GM12878 (cell line): ENCODE measurements around the gene MAST3. TPM values are rescaled to one million over a fixed set of nuclear protein-coding genes. Genes with fewer than 3 reads are reported as not detected.

Source experiments
- ATAC-seq: fragments of 200-7000 bp; cut with Tn5 transposase; 3 replicates; pipeline ENCODE4 v1.9.1; 2020; ENCODE audit warnings: mild to moderate bottlenecking, moderate library complexity
- BruUV-seq: library from RNA; stranded (reverse); fragments of 400-500 nt; replicated peaks from 2 replicates; lab custom pipeline; 2021; lab: Mats Ljungman, UMichigan
- CTCF ChIA-PET: fragments of 300-600 bp; sonication (Branson Sonifier 250); formaldehyde crosslinking; extraction: SDS; loops from one replicate; lab custom pipeline; 2021; ENCODE audit warnings: inconsistent platforms; lab: Yijun Ruan, JAX
- POLR2A ChIA-PET: fragments of 350-600 bp; formaldehyde crosslinking; extraction: SDS; loops from one replicate; lab custom pipeline; 2021; ENCODE audit warnings: inconsistent platforms; lab: Charles Lee
- RAD21 ChIA-PET: fragments of 300-600 bp; sonication (Branson Sonifier 250); formaldehyde crosslinking; loops from one replicate; lab custom pipeline; 2023; ENCODE audit warnings: antibody characterized with exemption; ENCODE audit not compliant: unreplicated experiment; lab: Charles Lee
- SMC1A ChIA-PET: fragments of 300-600 bp; sonication (Branson Sonifier 250); formaldehyde crosslinking; loops from one replicate; lab custom pipeline; 2023; ENCODE audit not compliant: unreplicated experiment, uncharacterized antibody; lab: Charles Lee
- DNase-seq: peaks from one replicate; pipeline ENCODE4 v3.0.0-alpha.2; 2011; ENCODE audit warnings: low read depth, low spot score
- FAIRE-seq: peaks from 3 replicates; lab custom pipeline; 2011; peaks lifted over from hg19 to GRCh38; lab: Jason Lieb, UNC
- H2AFZ ChIP-seq: 2 replicates; pipeline ENCODE4 v1.6.0; 2011; ENCODE audit warnings: low read depth, low read length, control low read depth; ENCODE audit not compliant: control insufficient read depth
- H3K27ac ChIP-seq: 2 replicates; pipeline ENCODE4 v1.5.1; 2011; ENCODE audit warnings: control low read depth; ENCODE audit not compliant: control insufficient read depth, insufficient read depth
- H3K27me3 ChIP-seq, 2 experiments: replicated peaks in 1 of 2; 2 replicates each; pipeline versions ENCODE4 v1.6.0 to v1.6.1; 2011; ENCODE audit warnings: low read length in 1 of 2; ENCODE audit not compliant: control insufficient read depth in 2 of 2, insufficient read depth in 2 of 2
- H3K36me3 ChIP-seq, 2 experiments: 2 replicates each; pipeline ENCODE4 v1.5.1; 2011; ENCODE audit warnings: low read length in 1 of 2; ENCODE audit not compliant: control insufficient read depth in 2 of 2, insufficient read depth in 2 of 2
- H3K4me1 ChIP-seq: 2 replicates; pipeline ENCODE4 v1.6.1; 2011; ENCODE audit warnings: mild to moderate bottlenecking, low read length, moderate library complexity, mixed read lengths; ENCODE audit not compliant: control insufficient read depth, insufficient read depth
- H3K4me2 ChIP-seq: 2 replicates; pipeline ENCODE4 v1.6.0; 2011; ENCODE audit warnings: control low read depth; ENCODE audit not compliant: control insufficient read depth, insufficient read depth
- H3K4me3 ChIP-seq: fragments of 200-600 bp; sonication (generic); 2 replicates; pipeline ENCODE4 v1.5.1; 2016
- H3K79me2 ChIP-seq: 2 replicates; pipeline ENCODE4 v1.6.0; 2011; ENCODE audit warnings: low read length; ENCODE audit not compliant: control insufficient read depth, insufficient read depth
- H3K9ac ChIP-seq: 2 replicates; pipeline ENCODE4 v1.8.0; 2011; ENCODE audit warnings: low read length, control low read depth, mixed read lengths; ENCODE audit not compliant: control insufficient read depth, insufficient read depth
- H3K9me3 ChIP-seq: replicated peaks from 3 replicates; pipeline ENCODE4 v1.5.1; 2011; ENCODE audit warnings: mild to moderate bottlenecking, low read length; ENCODE audit not compliant: control insufficient read depth, insufficient read depth
- H4K20me1 ChIP-seq: 2 replicates; pipeline ENCODE4 v1.6.0; 2011; ENCODE audit not compliant: control insufficient read depth, insufficient read depth
- FOXK2 ChIP-seq: fragments of 450-650 bp; IDR thresholded peaks from 2 replicates; pipeline ENCODE4 v1.6.1; 2017; ENCODE audit warnings: mild to moderate bottlenecking, moderate library complexity
- IKZF1 ChIP-seq: fragments of 450-650 bp; conservative IDR thresholded peaks from 2 replicates; pipeline ENCODE4 v1.6.1; 2017; ENCODE audit warnings: antibody characterized with exemption, mild to moderate bottlenecking
- IKZF2 ChIP-seq, 2 experiments: fragments of 450-650 bp; IDR thresholded peaks; 2 replicates each; pipeline ENCODE4 v1.6.1; 2017; ENCODE audit warnings: mild to moderate bottlenecking in 2 of 2, moderate library complexity in 2 of 2
- RAD21 ChIP-seq: IDR thresholded peaks from 2 replicates; pipeline ENCODE4 v1.6.1; 2011; ENCODE audit warnings: mild to moderate bottlenecking, low read depth, low read length, moderate library complexity; ENCODE audit not compliant: insufficient read depth
- RCOR1 ChIP-seq: conservative IDR thresholded peaks from 2 replicates; pipeline ENCODE4 v1.6.1; 2012; ENCODE audit warnings: low read depth, low read length, improper control_type of control experiment
- SMARCA5 ChIP-seq: fragments of 450-650 bp; IDR thresholded peaks from 2 replicates; pipeline ENCODE4 v1.6.1; 2017; ENCODE audit warnings: mild to moderate bottlenecking
- SMC3 ChIP-seq: IDR thresholded peaks from 2 replicates; pipeline ENCODE4 v1.6.1; 2011; ENCODE audit warnings: low read length, improper control_type of control experiment, borderline replicate concordance
- SUPT20H ChIP-seq: IDR thresholded peaks from 2 replicates; pipeline ENCODE4 v1.6.1; 2011; ENCODE audit warnings: low read depth, mild to moderate bottlenecking, low read length, moderate library complexity, borderline replicate concordance; ENCODE audit not compliant: control insufficient read depth
- ZNF217 ChIP-seq: fragments of 450-650 bp; IDR thresholded peaks from 2 replicates; pipeline ENCODE4 v1.6.1; 2017; ENCODE audit warnings: antibody characterized with exemption, mild to moderate bottlenecking
- WGBS: methylation state at CpG from one replicate; pipeline ENCODE4 v1.1.6; 2016; ENCODE audit warnings: low lambda C conversion rate; ENCODE audit not compliant: insufficient replicate concordance, insufficient coverage; ENCODE audit errors: missing lambda C conversion rate; 5-methylcytosine and 5-hydroxymethylcytosine counted together
- in situ Hi-C: fragments of 300-500 bp; cut with MboI; formaldehyde crosslinking; loops from 9 replicates; pipeline ENCODE4 v1.14.3; 2018; ENCODE audit warnings: mixed read lengths
- intact Hi-C: fragments of 100-400 bp; cut with micrococcal nuclease; formaldehyde crosslinking; loops from one replicate; pipeline ENCODE4 v1.14.2; 2022; ENCODE audit not compliant: unreplicated experiment
- polyA plus RNA-seq, 11 experiments: library from polyadenylated mRNA; depleted of rRNA in 4 of 11; unstranded in 6 of 11; stranded (reverse) in 5 of 11; fragments of >200 nt; fragmentation: Nextera tagmentation in 4 of 11; fragmentation: Illumina TruSeq in 1 of 11; extraction: Ambion mirVana in 4 of 11; extraction: Trizol in 1 of 11; gene quantifications; 1 replicate in 1 of 11; 2 replicates in 10 of 11; pipeline versions ENCODE4 v1.2.1 to v1.2.3, GENCODE V29; 2011 to 2016; ENCODE audit warnings: inconsistent platforms in 2 of 11, missing spikeins in 2 of 11, low read depth in 1 of 11
- total RNA-seq, 4 experiments: library from RNA; depleted of rRNA in 3 of 4; stranded (reverse); fragments of >200 nt in 3 of 4; fragmentation: Illumina TruSeq in 1 of 4; extraction: Trizol in 1 of 4; gene quantifications; 2 replicates each; pipeline versions ENCODE4 v1.2.1 to v1.2.3, GENCODE V29; 2013 to 2021
- TF ChIP-seq, protein P1 (sequence below): IDR thresholded peaks from 2 replicates; pipeline ENCODE4 v1.6.1; 2011; ENCODE audit warnings: low read depth, mild to moderate bottlenecking, low read length, moderate library complexity, borderline replicate concordance; ENCODE audit errors: extremely low read depth
- TF ChIP-seq, protein P2 (sequence below): fragments of 450-650 bp; IDR thresholded peaks from 2 replicates; pipeline ENCODE4 v1.6.1; 2018; ENCODE audit warnings: mild to moderate bottlenecking, low read depth, moderate library complexity; ENCODE audit not compliant: partially characterized antibody
- TF ChIP-seq, protein P3 (sequence below), 3 experiments: IDR thresholded peaks in 2 of 3; conservative IDR thresholded peaks in 1 of 3; 2 replicates each; pipeline ENCODE4 v1.5.1; 2011; ENCODE audit warnings: low read depth in 3 of 3, low read length in 3 of 3, mild to moderate bottlenecking in 3 of 3, control low read depth in 2 of 3, moderate library complexity in 2 of 3, inconsistent platforms in 1 of 3, mixed read lengths in 1 of 3; ENCODE audit not compliant: control insufficient read depth in 2 of 3, insufficient read depth in 1 of 3; ENCODE audit errors: extremely low read depth in 1 of 3

Gene MAST3
- total and polyA plus RNA-seq, 10 of the 15 experiments (the other 5 are each of a cell fraction or from before 2014, with no cell fraction given): 3.0 to 22.2 (median 7.5) TPM

GRCh38 chr19:18063463-18063862, 34.1 kb upstream of the MAST3 start:
- WGBS: 97% methylated on average over 5 of the region's 5 CpGs

More at GRCh38 chr19:18063463-18063862, 34.1 kb upstream of the MAST3 start:
- no peaks in the 10 kb centered on the region for H4K20me1 ChIP-seq
- no peak overlapping the region for H3K4me3 ChIP-seq
- FAIRE-seq (peak; percentile 80), DNase-seq (no peak), ATAC-seq (peak; percentile 59)
- no peaks in the 10 kb centered on the region for H3K79me2 ChIP-seq
- no peak overlapping the region for H3K27ac ChIP-seq
- H3K27me3 ChIP-seq: no peaks in the 10 kb centered on the region
- POLR2A ChIA-PET: no interaction called here
- BruUV-seq: no TSS peak
- no peak overlapping the region for H3K9ac ChIP-seq
- H3K4me2 ChIP-seq: no peak overlapping the region
- H3K9me3 ChIP-seq: no peaks in the 10 kb centered on the region
- in situ Hi-C loops: no loop called here
- RAD21 ChIA-PET: interaction anchor here (0.9 to 2.3 kb wide), 7 partner anchors 35 to 142 kb away, joined by 3 to 9 read pairs (median 7); partner anchors contain the start of genes MAST3 and PIK3R2
- intact Hi-C loops: loop anchor here (2.0 to 5.0 kb wide), 2 partner anchors 34 to 105 kb away; partner anchors contain the start of gene MAST3
- no peaks in the 10 kb centered on the region for H3K4me1 ChIP-seq
- TF ChIP-seq ZNF217 (peak; percentile 91), RCOR1 (no peak), FOXK2 (peak; percentile 72), SMC3 (peak; percentile 62), SMARCA5 (peak; percentile 97), RAD21 (peak; percentile 74), IKZF2 (IDR thresholded peaks at IDR 0.05) (0 out of 4 replicates have a peak, but pooled peaks have one; percentile 23 to 25), SUPT20H (no peak), IKZF1 (peak; percentile 39; the same call in 1 of the 2 replicates)
- TF ChIP-seq, protein P1, sequence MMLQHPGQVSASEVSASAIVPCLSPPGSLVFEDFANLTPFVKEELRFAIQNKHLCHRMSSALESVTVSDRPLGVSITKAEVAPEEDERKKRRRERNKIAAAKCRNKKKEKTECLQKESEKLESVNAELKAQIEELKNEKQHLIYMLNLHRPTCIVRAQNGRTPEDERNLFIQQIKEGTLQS: no peak
- TF ChIP-seq, protein P2, sequence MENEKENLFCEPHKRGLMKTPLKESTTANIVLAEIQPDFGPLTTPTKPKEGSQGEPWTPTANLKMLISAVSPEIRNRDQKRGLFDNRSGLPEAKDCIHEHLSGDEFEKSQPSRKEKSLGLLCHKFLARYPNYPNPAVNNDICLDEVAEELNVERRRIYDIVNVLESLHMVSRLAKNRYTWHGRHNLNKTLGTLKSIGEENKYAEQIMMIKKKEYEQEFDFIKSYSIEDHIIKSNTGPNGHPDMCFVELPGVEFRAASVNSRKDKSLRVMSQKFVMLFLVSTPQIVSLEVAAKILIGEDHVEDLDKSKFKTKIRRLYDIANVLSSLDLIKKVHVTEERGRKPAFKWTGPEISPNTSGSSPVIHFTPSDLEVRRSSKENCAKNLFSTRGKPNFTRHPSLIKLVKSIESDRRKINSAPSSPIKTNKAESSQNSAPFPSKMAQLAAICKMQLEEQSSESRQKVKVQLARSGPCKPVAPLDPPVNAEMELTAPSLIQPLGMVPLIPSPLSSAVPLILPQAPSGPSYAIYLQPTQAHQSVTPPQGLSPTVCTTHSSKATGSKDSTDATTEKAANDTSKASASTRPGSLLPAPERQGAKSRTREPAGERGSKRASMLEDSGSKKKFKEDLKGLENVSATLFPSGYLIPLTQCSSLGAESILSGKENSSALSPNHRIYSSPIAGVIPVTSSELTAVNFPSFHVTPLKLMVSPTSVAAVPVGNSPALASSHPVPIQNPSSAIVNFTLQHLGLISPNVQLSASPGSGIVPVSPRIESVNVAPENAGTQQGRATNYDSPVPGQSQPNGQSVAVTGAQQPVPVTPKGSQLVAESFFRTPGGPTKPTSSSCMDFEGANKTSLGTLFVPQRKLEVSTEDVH: no peak
- TF ChIP-seq, protein P3, sequence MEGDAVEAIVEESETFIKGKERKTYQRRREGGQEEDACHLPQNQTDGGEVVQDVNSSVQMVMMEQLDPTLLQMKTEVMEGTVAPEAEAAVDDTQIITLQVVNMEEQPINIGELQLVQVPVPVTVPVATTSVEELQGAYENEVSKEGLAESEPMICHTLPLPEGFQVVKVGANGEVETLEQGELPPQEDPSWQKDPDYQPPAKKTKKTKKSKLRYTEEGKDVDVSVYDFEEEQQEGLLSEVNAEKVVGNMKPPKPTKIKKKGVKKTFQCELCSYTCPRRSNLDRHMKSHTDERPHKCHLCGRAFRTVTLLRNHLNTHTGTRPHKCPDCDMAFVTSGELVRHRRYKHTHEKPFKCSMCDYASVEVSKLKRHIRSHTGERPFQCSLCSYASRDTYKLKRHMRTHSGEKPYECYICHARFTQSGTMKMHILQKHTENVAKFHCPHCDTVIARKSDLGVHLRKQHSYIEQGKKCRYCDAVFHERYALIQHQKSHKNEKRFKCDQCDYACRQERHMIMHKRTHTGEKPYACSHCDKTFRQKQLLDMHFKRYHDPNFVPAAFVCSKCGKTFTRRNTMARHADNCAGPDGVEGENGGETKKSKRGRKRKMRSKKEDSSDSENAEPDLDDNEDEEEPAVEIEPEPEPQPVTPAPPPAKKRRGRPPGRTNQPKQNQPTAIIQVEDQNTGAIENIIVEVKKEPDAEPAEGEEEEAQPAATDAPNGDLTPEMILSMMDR (IDR thresholded peaks at IDR 0.05 in 2 of 3, conservative IDR thresholded peaks at IDR 0.05 in 1 of 3; ENCODE audit: control insufficient read depth in 2 of 3, extremely low read depth in 1 of 3, insufficient read depth in 1 of 3, low read depth in 3 of 3, low read length in 3 of 3): peak; percentile 59 to 67 (median 60)
- H3K36me3 ChIP-seq: peaks cover 0 to 2% of the 10 kb centered on the region in 2 experiments; a peak in 2 of 4 replicates
- no peak overlapping the region for H2AFZ ChIP-seq
- CTCF ChIA-PET: interaction anchor here (0.7 to 2.4 kb wide), 21 partner anchors 8 to 189 kb away, joined by 3 to 21 read pairs (median 4); partner anchors contain the start of genes IL12RB1, MAST3, MPV17L2 and PIK3R2
- SMC1A ChIA-PET: interaction anchor here (0.7 to 1.5 kb wide), 7 partner anchors 24 to 189 kb away, joined by 3 to 6 read pairs (median 4); partner anchors contain the start of genes IL12RB1, MAST3 and PIK3R2
